Neural progenitor cell (in vitro differentiated cells): ENCODE results near the gene PTPN5. TPM values are rescaled to one million over a fixed set of nuclear protein-coding genes. Genes with fewer than 3 reads are reported as not detected.

Experiments
- DNase-seq: peaks from one replicate; pipeline ENCODE4 v3.0.0-alpha.2; 2016; ENCODE audit warnings: low spot score
- H2AFZ ChIP-seq: fragments of 200-600 bp; sonication (generic); replicated peaks from 2 replicates; pipeline ENCODE4 v1.6.1; 2016; ENCODE audit warnings: antibody characterized with exemption
- H3F3A ChIP-seq: fragments of 200-600 bp; sonication (generic); 2 replicates; pipeline ENCODE4 v1.6.1; 2016; ENCODE audit warnings: antibody characterized with exemption, low read depth
- H3K27ac ChIP-seq: fragments of 200-600 bp; sonication (generic); 2 replicates; pipeline ENCODE4 v1.5.1; 2016; ENCODE audit warnings: mild to moderate bottlenecking
- H3K27me3 ChIP-seq: fragments of 200-600 bp; sonication (generic); 2 replicates; pipeline ENCODE4 v1.6.1; 2016; ENCODE audit warnings: mild to moderate bottlenecking, moderate library complexity
- H3K36me3 ChIP-seq: fragments of 200-600 bp; sonication (generic); 2 replicates; pipeline ENCODE4 v1.5.1; 2016
- H3K4me1 ChIP-seq: fragments of 200-600 bp; sonication (generic); 2 replicates; pipeline ENCODE4 v1.6.1; 2016; ENCODE audit warnings: mixed run types
- H3K4me2 ChIP-seq: fragments of 200-600 bp; sonication (generic); 2 replicates; pipeline ENCODE4 v1.6.1; 2016
- H3K4me3 ChIP-seq: fragments of 200-600 bp; sonication (generic); 2 replicates; pipeline ENCODE4 v1.5.1; 2016
- H3K79me2 ChIP-seq: fragments of 200-600 bp; sonication (generic); 2 replicates; pipeline ENCODE4 v1.6.1; 2016; ENCODE audit warnings: low read depth
- H3K9ac ChIP-seq: fragments of 200-600 bp; sonication (generic); 2 replicates; pipeline ENCODE4 v1.6.1; 2016
- H3K9me3 ChIP-seq: fragments of 200-600 bp; sonication (generic); 2 replicates; pipeline ENCODE4 v1.5.1; 2016; ENCODE audit warnings: low read depth
- H4K20me1 ChIP-seq: fragments of 200-600 bp; sonication (generic); 2 replicates; pipeline ENCODE4 v1.6.1; 2016; ENCODE audit warnings: low read depth
- H3K27ac Mint-ChIP-seq: 3 replicates; pipeline ENCODE4 v1.8.0; 2021; ENCODE audit warnings: mixed read lengths
- H3K27me3 Mint-ChIP-seq: 2 replicates; pipeline ENCODE4 v1.8.0; 2022; ENCODE audit warnings: low read depth, mild to moderate bottlenecking, inconsistent platforms, moderate library complexity, mixed read lengths; ENCODE audit not compliant: insufficient read depth
- H3K36me3 Mint-ChIP-seq: 3 replicates; pipeline ENCODE4 v1.8.0; 2021; ENCODE audit warnings: mixed read lengths
- H3K4me1 Mint-ChIP-seq: 3 replicates; pipeline ENCODE4 v1.8.0; 2021; ENCODE audit warnings: mixed read lengths
- H3K4me3 Mint-ChIP-seq: 3 replicates; pipeline ENCODE4 v1.8.0; 2021; ENCODE audit warnings: mild to moderate bottlenecking, moderate library complexity, mixed read lengths
- H3K9me3 Mint-ChIP-seq: 3 replicates; pipeline ENCODE4 v1.8.0; 2020; ENCODE audit warnings: mixed read lengths
- CTCF ChIP-seq: fragments of 200-600 bp; sonication (generic); IDR thresholded peaks from 2 replicates; pipeline ENCODE4 v1.5.1; 2017; ENCODE audit warnings: antibody characterized with exemption, mild to moderate bottlenecking
- EZH2 ChIP-seq: fragments of 200-600 bp; sonication (generic); IDR thresholded peaks from 2 replicates; pipeline ENCODE4 v1.6.1; 2017; ENCODE audit warnings: antibody characterized with exemption, mild to moderate bottlenecking, moderate library complexity
- EZH2phosphoT487 ChIP-seq: fragments of 200-600 bp; sonication (generic); IDR thresholded peaks from 2 replicates; pipeline ENCODE4 v1.6.1; 2017; ENCODE audit warnings: antibody characterized with exemption
- total RNA-seq: library from RNA; depleted of rRNA; stranded (reverse); fragments of >200 nt; gene quantifications from 2 replicates; pipeline ENCODE4 v1.2.3, GENCODE V29; 2015; ENCODE audit warnings: low replicate concordance

PTPN5 gene
- total RNA-seq, 1 donor from 2014 or later: 8.5 TPM

DNA sequence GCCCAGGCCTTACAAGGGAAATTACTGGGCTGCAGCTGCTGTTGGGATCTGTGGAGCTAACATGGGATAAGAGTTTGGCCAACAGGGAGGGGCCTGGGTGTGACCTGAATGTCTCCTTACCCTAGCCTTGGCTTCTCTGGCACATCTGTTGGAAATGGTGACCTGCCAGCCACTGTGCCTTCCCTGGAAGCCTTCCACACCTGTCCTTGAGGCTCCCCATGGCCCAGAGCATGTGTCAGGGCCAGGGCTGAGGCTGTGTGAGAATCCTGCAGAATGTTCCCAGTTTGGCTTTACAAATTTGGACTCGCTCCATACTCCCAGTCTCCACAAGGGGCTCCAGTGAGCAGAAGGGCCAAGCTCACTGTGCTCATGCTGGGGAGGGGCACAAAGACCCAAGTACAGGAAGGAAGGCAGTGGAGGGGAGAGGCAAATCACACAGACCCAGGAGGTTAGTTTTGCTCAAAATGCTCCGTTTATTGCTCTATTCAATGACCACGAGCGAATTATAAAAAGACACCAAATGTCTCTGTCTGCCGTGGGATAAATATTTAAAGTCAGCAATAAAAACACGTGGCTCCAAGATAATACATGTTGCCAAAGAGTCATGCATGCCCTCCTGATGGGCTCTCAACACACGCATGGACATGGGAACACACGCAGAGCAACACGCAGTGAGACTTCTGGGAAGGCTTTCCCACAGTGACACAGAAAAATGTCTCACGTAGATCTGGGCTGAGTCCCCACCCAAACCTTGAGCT lies 63.9 kb downstream of the PTPN5 start:
- TF ChIP-seq EZH2phosphoT487 (no peak), CTCF (peak; percentile 77), EZH2 (no peak)
- Mint-ChIP-seq H3K4me1 (peaks cover 13% of the 10 kb centered on the region), H3K4me3 (no peak overlapping the region), H3K36me3 (no peaks in the 10 kb centered on the region), H3K9me3 (no peaks in the 10 kb centered on the region), H3K27ac (peak overlapping the region; percentile 38), H3K27me3 (peaks cover 4% of the 10 kb centered on the region)
- H3F3A ChIP-seq: no peaks in the 10 kb centered on the region
- H3K27ac ChIP-seq: no peak overlapping the region
- peak; percentile 71 for DNase-seq
- no peaks in the 10 kb centered on the region for H3K79me2 ChIP-seq
- no peaks in the 10 kb centered on the region for H3K9me3 ChIP-seq
- no peak overlapping the region for H2AFZ ChIP-seq
- H3K27me3 ChIP-seq: no peaks in the 10 kb centered on the region
- no peak overlapping the region for H3K4me3 ChIP-seq
- no peak overlapping the region for H3K4me2 ChIP-seq
- H4K20me1 ChIP-seq: no peaks in the 10 kb centered on the region
- H3K36me3 ChIP-seq: no peaks in the 10 kb centered on the region
- no peak overlapping the region for H3K9ac ChIP-seq
- H3K4me1 ChIP-seq: peaks cover 15% of the 10 kb centered on the region

- Histone ChIP-seq H3K27me3 (no peaks in the 10 kb centered on the region), H3K27ac (no peak within 1 kb of the TSS), H3K4me2 (peak within 1 kb of the TSS; percentile 66), H2AFZ (no peak within 1 kb of the TSS), H3K9me3 (no peaks in the 10 kb centered on the region), H3K4me1 (peaks cover 15% of the 10 kb centered on the region), H4K20me1 (no peaks in the 10 kb centered on the region), H3K79me2 (no peaks in the 10 kb centered on the region), H3K36me3 (no peaks in the 10 kb centered on the region), H3F3A (peaks cover 6% of the 10 kb centered on the region), H3K4me3 (no peak within 1 kb of the TSS), H3K9ac (no peak within 1 kb of the TSS)
- no peak within 1 kb of the TSS for H3K4me3 Mint-ChIP-seq
- H3K27me3 Mint-ChIP-seq: peaks cover 7% of the 10 kb centered on the region
- H3K36me3 Mint-ChIP-seq: no peaks in the 10 kb centered on the region
- peak; percentile 67 for DNase-seq
- TF ChIP-seq CTCF (no peak), EZH2phosphoT487 (no peak), EZH2 (no peak)
- H3K27ac Mint-ChIP-seq: no peak within 1 kb of the TSS
- H3K9me3 Mint-ChIP-seq: no peaks in the 10 kb centered on the region
- peaks cover 15% of the 10 kb centered on the region for H3K4me1 Mint-ChIP-seq
Measured at GRCh38 chr11:18726040-18726439, 65.6 kb downstream of the PTPN5 start, which contains the start of gene IGSF22. IGSF22 (minus strand) TSS chr11:18726188; CDS start chr11:18724236, 1,952 bp downstream.

- no peak for DNase-seq
- peaks cover 19% of the 10 kb centered on the region for H3K4me1 Mint-ChIP-seq
- Histone ChIP-seq H2AFZ (no peak overlapping the region), H3K9ac (no peak overlapping the region), H3K36me3 (no peaks in the 10 kb centered on the region), H3K27ac (no peak overlapping the region), H3K27me3 (peaks cover 12% of the 10 kb centered on the region), H3K4me1 (peaks cover 15% of the 10 kb centered on the region), H3F3A (peaks cover 6% of the 10 kb centered on the region), H3K9me3 (no peaks in the 10 kb centered on the region), H3K4me2 (no peak overlapping the region), H4K20me1 (no peaks in the 10 kb centered on the region), H3K79me2 (no peaks in the 10 kb centered on the region), H3K4me3 (no peak overlapping the region)
- H3K27ac Mint-ChIP-seq: no peak overlapping the region
- H3K4me3 Mint-ChIP-seq: no peak overlapping the region
- TF ChIP-seq EZH2phosphoT487 (no peak), EZH2 (no peak), CTCF (no peak)
- H3K27me3 Mint-ChIP-seq: peaks cover 17% of the 10 kb centered on the region
- no peaks in the 10 kb centered on the region for H3K9me3 Mint-ChIP-seq
- H3K36me3 Mint-ChIP-seq: no peaks in the 10 kb centered on the region
Measured at GRCh38 chr11:18723991-18724390, 67.6 kb downstream of the PTPN5 start.
